Ramos (cell line): ENCODE data around the gene PRSS16.

Experiments used
- in situ Hi-C: fragments of 300-500 bp; cut with MboI; formaldehyde crosslinking; loops from one replicate; pipeline ENCODE4 v1.14.3; 2022; ENCODE audit warnings: low sequenced_read_pairs; ENCODE audit not compliant: unreplicated experiment

PRSS16 gene

GRCh38 chr6:27281105-27281539, 33.6 kb downstream of the PRSS16 start:
- in situ Hi-C loops, result no loop called here

GRCh38 chr6:27281569-27281968, 34.1 kb downstream of the PRSS16 start:
- in situ Hi-C loops, result no loop called here

GRCh38 chr6:27283279-27283678, 35.8 kb downstream of the PRSS16 start:
- in situ Hi-C loops, result no loop called here

- in situ Hi-C loops, result no loop called here
Observed at GRCh38 chr6:27286141-27286540, 38.6 kb downstream of the PRSS16 start.

- in situ Hi-C loops, result no loop called here
Observed at GRCh38 chr6:27287751-27288135, 40.2 kb downstream of the PRSS16 start.

GRCh38 chr6:27288136-27289044, 40.9 kb downstream of the PRSS16 start:
- in situ Hi-C loops, result no loop called here

- in situ Hi-C loops, result no loop called here
Observed at GRCh38 chr6:27290065-27290849, 42.8 kb downstream of the PRSS16 start.

- in situ Hi-C loops, result no loop called here
Observed at GRCh38 chr6:27290850-27291208, 43.3 kb downstream of the PRSS16 start.

GRCh38 chr6:27293436-27294098, 46.1 kb downstream of the PRSS16 start:
- in situ Hi-C loops, result no loop called here

- in situ Hi-C loops, result no loop called here
Observed at GRCh38 chr6:27294409-27294808, 46.9 kb downstream of the PRSS16 start.

- in situ Hi-C loops, result no loop called here
Observed at GRCh38 chr6:27295301-27296079, 48.0 kb downstream of the PRSS16 start.

- in situ Hi-C loops, result no loop called here
Observed at GRCh38 chr6:27296106-27296783, 48.7 kb downstream of the PRSS16 start.

- in situ Hi-C loops, result no loop called here
Observed at GRCh38 chr6:27297484-27297856, 50.0 kb downstream of the PRSS16 start.

- in situ Hi-C loops, result no loop called here
Observed at GRCh38 chr6:27297857-27298730, 50.6 kb downstream of the PRSS16 start.

- in situ Hi-C loops, result loop anchor here (25.0 kb wide), 1 partner anchor 609 kb away; the partner anchor contains the start of gene OR2B2
Observed at GRCh38 chr6:27303613-27304272, 56.2 kb downstream of the PRSS16 start.
